Stimulated activated CD8-positive, alpha-beta memory T cell treated with anti-CD3 and anti-CD28 coated beads, Interleukin-2, amount 100 ng/mL, for 1 hour (primary cell): ENCODE measurements around the gene COG4.
A peak's percentile ranks its signal among the peaks of the same experiment; 100 is the strongest.
"Not testable (repeated sequence)": the region's sequence is repeated elsewhere in the genome, so short reads cannot be mapped to it uniquely, and the experiment has no call there.

Experiments used
- DNase-seq, 2 donors: peaks; one replicate each; pipeline ENCODE4 v3.0.0-alpha.2; 2020; ENCODE audit warnings: low read depth in 2 of 2

COG4 gene

DNA sequence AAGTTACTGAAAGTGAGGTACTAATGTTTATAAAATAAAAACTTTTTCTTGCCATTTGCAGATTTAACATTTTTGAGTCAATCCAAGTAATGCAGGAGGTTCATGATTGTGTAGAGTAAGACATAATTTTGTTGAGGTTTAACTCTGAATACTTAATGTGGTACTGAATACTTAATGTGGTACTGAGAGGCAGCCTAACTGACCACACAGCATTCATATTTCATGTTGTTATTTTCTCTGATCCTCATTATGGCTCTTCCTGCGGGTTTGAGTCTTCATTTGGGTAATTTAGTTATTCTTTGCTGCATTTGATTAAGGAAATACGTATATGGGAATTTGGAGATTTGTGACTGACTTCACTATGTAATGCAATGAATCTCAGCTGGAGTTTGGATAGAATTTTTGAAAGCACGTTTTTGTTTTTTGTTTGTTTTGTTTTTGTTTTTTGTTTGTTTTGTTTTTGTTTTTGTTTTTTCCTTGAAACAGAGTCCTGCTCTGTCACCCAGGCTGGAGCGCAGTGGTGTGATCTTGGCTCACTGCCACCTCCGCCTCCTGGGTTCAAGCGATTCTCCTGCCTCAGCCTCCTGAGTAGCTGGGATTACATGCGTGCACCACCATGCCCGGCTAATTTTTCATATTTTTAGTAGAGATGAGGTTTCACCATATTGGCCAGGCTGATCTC, 4.1 kb upstream of the COG4 start:
- no peak for DNase-seq

DNA sequence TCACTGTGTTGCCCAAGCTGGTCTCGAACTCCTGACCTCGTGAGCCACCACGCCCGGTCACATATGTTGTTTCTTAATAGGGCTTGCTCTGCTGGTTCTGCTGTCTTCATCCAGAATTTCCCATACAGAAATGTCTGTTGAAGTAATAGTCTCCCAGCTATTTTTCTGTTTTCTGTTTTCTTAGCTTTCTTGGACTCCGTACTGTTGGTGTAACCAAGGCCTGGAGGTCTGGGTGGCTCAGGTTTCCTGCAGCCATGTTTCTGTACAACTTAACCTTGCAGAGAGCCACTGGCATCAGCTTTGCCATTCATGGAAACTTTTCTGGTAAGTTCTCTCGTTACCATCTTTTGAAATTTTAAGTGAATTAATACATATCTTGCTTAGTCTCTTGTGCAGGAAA, 3.0 kb upstream of the COG4 start:
- DNase-seq, result no peak

DNA sequence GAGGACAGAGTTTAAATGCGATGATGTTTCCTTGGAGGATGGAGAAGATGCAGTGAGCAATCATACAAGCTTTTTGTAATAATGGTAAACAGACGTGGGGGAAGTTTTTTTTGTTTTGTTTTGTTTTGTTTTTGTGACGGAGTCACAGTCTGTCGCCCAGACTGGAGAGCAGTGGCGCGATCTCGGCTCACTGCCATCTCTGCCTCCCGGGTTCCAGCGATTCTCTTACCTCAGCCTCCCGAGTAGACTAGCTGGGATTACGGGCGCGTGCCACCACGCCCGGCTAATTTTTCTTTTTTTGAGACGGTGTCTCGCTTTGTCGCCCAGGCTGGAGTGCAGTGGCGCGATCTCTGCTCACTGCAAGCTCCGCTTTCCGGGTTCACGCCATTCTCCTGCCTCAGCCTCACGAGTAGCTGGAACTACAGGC, 1.1 kb upstream of the COG4 start:
- not testable (repeated sequence) for DNase-seq

DNA sequence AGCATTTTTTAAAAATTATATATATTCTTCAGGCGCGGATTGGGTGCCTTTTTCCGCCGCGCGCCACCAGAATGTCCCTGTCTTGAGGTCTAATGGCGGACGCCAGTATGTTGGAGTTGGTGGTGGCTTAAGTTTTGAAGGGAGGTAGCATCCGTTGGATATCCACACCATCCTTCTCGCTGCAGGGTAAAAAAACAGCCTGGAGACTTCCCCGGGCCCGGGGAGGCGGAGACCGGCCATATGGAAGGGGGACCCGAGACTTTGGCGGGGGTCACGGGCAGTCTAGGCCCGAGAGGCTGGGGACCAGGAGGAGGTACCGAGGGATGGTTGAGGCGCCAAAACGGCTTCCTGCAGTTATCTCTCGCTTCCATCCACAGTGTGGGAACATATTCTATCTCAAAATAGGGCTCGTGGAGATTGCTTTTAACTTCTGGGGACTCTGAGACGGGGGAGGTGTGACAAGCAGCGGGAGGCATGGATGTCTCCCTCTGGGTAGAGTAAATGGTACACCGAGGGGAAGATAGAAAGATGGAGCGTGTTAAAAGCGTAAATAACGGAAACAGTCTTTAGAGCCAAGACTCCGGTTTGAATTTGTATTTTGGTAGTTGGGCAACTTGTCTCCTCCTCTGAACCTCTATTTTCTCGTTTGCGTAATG, 517 bp upstream of the COG4 start, which contains the start of gene SF3B3:
Gene SF3B3 (plus strand): TSS at position 74 of the 656 bp plus-strand sequence. CDS start 2,841 bp downstream, outside the sequence.
- peak; percentile 42 to 55 for DNase-seq

DNA sequence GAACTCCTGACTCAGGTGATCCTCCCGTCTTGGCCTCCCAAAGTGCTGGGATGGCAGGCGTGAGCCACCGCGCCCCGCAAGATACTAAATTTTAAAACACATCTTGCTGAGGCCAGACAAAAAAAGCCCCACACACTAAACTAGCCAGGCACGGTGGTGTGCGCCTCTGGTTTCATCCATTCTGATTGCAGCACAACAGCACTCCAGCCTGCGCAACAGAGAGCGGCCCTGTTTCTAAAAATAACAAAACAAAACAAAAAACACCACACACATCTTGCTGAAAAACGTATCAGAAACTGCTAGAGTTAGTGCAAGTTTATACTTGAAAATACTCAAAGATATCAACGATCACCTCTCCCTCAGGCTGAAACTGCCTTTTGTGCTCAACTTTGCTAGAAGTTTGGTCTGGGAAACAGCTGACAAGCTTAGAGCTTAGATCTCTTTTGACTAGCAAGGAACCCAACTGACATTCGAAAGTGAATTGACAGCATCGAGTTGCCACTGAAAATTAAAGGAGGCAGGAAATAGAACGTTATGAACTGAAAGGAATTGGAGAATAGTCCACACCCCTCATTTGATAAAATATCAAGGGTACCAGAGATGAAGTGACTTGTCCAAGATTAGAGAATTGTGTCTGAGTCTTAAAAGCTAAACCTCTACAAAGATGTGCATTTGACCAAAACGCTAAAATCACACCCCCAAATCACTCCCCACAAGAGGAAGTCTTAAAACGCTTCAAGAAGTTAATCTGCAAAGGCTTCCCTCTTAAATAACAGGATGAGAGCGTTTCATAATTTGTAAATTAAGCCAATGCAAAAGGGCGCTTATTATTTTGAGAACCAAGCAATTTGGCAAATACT, 908 bp downstream of the COG4 start:
- no peak for DNase-seq

DNA sequence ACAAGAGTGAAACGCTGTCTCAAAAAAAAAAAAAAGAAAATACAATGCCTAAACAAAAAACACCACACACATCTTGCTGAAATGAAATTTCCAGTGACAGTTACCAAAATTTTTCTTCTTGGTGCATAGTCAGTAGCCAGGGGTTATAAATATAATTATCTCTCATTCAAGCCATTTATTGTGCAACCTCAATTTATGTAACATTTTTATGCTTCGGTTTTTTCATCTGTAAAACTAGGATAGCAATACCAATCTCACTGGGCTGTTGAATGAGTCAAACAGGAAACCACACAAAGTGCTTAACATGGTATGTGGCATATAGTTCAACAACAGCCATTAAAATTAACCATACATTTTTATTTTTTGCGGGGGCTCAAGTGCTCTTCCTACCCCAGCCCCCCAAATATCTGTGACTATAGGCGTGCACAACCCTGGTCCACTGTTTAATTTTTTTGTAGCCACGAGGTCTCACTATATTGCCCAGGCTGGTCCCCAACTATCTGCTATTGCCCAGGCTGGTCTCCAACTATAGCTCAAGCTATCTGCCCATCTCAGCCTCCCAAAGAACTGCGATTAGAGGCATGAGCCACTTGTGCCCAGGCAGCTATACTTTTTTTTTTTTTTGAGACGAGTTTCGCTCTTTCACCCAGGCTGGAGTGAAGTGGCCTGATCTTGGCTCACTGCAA, 2.6 kb downstream of the COG4 start:
- DNase-seq, result no peak

DNA sequence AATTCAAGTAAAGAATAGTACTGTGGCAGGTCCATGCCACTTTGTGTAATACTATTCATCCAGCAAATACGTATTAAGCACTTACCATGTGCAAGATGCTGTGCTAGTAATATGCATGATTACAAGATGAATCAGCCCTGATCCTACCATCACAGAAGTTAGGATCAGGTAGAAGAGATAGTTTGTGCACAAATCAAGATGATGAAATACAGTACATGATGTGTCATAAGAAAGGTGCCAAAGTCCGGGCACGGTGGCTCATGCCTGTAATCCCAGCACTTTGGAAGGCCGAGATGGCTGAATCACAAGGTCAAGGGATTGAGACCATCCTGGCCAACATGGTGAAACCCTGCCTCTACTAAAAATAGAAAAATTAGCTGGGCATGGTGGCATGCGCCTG, 10.9 kb downstream of the COG4 start:
- DNase-seq, result no peak

DNA sequence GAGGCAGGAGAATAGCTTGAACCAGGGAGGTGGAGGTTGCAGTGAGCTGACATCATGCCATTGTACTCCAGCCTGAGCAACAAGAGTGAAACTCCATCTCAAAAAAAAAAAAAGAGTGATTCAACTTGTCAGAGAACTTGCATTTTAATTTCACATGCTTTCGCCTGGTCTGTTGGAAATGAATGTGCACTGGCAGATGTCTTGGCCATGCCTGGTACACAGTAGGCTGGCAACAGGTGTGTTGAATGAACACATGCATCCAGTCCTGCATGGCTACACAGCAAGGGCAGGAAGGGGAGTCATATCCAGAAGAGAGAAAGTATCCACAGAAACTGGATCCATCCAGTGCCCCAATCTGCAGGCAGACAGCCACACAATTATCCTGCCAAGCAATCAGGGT, 11.5 kb downstream of the COG4 start:
- no peak for DNase-seq

DNA sequence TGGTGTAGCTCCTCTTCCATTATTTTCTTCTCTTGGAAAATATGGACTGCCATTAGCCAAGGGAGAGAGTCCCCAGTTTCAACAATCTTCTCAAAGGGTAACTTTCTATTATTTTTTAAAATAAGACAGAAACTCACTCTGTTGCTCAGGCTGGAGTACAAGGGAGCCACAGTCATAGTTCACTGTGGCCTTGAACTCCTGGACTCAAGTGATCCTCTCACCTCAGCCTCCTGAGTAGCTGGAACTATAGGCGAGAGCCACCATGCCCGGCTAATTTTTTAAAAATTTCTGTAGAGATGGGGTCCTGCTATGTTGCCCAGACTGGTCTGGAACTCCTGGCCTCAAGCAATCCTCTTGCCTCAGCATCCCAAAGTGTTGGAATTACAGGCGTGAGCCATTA, 13.1 kb downstream of the COG4 start:
- no peak for DNase-seq

DNA sequence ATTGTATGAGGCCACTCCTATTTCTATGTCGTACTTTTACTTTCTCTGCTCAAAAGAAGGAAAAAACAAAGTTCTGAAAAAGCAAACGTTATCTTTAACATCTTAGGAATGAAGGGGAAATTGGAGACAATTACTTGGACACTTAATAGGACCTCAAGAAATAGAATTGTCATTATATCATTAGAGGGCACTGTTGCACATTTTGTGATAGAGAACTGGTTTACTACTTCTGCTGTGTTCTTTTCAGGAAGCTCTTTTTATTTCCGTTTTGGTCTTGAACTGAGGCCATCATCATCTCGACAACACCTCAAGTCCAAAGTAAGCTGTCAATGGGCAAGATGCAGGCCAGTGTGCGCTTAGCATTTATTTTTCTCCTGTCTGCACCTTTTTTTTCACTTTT, 14.6 kb downstream of the COG4 start:
- no peak for DNase-seq

DNA sequence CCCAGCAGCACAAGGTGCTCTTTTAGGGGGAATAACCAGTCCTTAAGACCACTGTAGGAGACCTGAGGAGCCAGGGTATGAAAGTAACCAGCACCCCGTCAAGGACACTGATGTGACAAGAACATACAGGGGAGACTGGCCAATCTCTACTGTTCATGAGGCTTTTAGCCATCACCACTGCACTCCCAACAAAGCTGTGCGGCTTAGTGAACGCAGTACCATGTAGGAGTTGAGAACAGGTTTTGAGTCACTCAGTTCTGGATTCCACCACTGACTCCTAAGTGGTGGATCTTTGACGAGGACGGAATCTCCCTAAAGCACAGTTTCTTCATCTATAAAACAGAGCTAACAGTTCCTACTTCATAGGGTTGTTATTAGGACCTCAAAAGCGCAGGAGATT, 26.8 kb downstream of the COG4 start:
- DNase-seq, result no peak

DNA sequence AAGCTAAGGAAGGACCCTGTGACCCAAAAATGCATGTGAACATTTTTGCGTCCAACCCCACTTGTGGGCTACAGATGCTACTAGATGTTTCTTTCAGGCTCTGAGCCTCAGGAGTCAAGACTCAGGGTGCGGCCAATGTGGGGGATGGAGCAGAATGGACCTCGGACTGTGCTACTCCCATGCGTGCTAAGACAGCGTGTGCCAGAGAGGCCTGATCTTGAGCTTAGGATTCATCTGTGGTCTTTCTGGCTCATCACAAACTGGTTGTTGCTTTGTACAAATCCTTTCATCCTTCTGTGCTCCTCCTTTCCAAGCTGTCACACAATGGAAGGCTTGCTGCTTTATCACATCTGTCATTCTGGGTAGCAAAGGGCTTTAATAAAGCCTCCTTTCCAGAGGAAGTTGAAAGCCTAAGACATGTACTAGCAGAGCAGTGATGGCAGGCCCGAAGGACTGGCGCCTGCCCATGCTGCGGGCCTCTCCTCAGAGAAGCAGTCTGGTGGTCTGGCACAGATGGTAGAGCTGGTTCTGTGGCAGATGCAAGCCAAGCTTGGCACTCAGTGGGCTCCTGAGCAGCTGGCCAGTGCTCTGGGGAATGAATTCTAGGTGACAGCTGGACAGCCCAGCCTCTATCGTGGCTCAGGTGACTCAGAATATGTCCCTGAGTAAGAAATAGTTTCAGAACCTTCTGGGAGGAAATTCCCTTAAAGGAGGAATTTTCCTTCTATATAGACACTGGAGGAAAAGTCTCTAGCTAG, 27.8 kb downstream of the COG4 start:
- no peak for DNase-seq

DNA sequence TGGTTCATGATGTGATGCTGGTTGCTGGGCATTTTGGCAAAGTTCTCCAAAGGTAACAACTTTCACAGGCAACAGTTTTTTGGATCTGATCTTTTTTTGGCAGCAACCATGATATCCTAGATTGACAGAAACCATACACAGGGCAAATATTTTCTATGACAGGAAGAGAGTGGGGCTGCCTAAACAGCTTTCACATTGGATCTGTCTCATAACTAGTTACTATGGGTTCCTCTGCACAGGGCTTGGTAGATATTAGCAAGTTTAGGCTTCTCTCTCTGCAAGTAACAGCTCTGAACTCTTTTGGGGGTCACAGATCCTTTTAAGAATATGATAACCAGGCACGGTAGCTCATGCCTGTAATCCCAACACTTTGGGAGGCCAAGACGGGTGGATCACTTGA, 28.6 kb downstream of the COG4 start:
- DNase-seq, result no peak

DNA sequence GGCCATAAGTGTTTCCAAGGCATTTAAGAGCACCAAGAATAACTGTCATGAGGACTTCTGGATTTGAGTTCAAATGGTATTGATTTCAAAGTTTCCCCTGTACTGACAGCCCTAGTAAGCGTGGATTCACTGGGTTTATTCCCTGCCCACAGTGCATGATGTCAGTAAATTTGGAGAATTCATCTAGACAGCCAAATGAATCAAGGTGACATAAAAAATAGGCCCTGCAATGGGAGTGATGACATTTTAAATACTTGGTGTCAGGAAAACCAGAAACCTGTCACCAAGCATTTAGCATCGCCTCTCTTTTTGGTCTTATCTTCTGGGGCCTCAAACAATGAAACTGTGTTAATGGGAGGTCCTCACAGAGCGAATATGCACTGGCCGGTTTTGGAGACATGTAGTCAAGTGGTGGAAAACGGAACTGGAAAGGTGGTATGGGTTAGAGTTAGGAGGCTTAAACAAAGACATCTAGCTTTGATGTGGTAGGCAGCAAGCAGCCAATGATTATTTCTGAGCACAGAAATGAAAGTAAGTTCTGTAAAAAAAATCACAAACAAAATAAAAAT, 29.1 kb downstream of the COG4 start:
- DNase-seq, result no peak

DNA sequence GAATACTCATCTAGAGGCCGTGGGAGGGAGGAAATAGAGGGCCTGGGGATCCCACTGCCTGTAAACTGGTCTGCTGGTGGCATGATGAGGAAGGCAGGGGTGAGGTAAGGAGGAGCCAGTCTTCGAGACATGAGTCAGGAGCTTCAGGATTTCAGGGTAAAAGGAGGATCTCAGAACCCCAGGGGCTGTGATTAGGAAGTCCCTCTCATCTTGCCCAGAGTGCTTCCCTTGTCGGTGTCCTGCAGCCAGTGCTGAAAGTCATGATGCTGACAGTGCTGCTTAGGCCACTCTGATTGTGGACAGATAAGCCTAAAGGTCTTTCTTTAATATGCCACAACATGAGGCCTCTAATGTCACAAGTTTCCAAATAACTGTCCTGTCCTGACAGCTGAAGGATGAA, 29.6 kb downstream of the COG4 start:
- DNase-seq, result no peak

DNA sequence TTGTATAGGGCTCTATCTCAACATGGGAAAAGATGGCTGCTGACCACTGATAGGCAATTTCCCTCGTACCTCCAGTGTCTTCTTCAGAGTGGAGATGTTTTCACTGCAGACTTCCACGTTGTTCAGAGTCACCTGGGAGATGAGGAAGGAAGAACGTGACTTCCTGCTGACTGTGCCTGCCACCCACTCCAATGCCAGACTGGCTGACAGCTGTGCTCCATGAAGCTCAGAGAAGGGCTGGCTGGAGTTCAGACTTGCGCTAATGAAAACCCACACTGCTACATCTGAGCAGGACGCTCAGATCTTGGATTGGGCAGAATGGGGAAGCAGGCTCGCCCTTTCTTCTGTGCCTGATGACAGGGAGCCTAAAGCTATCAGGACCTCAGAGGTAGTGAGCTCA, 33.1 kb downstream of the COG4 start:
- DNase-seq, result no peak

DNA sequence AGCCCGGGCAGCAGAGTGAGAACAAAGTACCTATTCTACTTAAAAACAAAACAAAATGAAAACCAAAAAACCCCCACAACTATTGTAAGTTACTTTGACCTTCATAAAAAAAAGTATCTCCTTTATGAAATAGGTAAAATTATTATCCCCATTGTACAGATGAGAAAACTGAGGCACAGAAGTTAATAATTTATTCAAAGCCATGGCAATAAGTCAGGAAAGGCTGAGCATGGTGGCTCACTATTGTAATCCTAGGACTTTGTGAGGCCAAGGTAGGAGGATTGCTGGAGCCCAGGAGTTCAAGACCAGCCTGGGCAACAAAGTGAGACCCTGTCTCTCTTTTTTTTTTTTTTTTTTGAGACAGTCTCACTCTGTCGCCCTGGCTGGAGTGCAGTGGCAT, 38.5 kb downstream of the COG4 start:
- DNase-seq, result no peak

DNA sequence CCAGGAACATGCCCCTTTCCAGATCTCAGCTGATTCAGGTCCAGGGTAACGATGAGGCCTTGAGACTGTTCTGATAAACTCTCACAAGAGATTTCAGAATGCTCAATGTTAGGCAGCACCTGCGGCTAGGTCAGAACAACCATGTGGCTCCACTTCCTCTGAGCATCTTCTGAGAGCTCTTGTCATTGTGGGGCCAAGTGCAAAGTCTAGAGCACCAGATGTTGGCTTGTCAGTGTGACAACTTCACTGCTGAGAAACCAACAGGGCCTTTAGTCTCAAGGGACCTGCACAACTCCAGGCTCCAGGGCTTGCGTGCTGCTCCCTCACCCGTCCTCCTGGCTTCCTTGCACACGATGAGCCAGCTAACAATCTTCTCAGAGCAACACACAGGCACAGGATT, 39.9 kb downstream of the COG4 start:
- DNase-seq, result no peak

DNA sequence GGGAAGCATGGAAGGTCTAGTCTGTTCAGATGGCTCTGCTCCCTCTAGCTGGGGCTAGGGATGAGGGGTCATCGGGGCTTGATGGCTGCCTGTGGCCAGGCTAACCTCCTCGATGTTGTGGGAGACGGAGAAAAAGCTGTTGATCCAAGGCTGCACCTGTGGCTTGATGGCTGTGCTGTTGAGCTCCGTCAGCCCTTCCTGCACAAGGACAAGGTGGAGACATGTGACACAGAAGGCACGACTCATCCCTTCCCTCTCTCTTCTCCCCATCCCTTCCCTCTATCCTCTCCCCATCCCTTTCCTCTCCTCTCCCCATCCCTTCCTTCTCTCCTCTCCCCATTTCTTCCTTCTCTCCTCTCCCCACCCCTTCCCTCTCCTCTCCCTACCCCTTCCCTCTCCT, 40.7 kb downstream of the COG4 start:
- no peak for DNase-seq

DNA sequence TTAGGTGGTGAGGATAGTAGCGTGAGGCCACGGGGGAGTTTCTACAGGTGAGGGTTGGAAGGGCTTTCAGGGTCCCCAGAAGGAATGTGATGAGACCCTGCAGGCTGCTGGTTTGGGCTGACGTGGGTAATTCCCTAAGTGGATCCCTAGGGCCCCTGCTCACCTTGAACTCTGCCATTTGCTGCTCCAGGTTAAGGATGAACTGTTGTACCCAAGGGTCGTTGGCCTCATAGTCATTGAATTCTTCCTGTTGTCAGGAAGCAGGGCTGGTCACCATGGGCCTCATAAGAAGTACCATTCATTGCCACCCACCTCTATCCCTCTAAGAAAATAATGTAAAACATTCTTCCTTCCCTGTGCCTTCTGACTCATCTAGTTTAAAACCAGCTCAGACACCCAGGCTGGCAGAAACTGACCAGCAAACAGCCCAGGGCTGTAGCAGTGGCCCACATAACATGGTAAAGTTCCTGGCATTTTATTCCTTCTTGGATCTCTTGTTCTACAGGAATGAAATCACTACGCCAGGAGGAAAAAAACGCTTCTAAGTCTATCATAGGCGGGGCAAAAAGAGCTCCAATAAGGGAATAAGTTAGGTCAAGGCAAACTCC, 41.3 kb downstream of the COG4 start:
- DNase-seq, result no peak
